Measurements from ENCODE around the gene CD180.

GRCh38 chr5:67140413-67140812 is 56.2 kb downstream of the CD180 start:
- TF ChIP-seq HIVEP1 (CRISPR knock-in tag; IDR thresholded peaks at IDR 0.05) (no peak), RERE (CRISPR knock-in tag; IDR thresholded peaks at IDR 0.05; ENCODE audit: borderline replicate concordance) (no peak), KLF1 (tag; IDR thresholded peaks at IDR 0.05) (no peak), GABPB1 (CRISPR knock-in tag; IDR thresholded peaks at IDR 0.05) (no peak), CEBPB (tag; IDR thresholded peaks at IDR 0.05) (no peak), ZNF79 (CRISPR knock-in tag; IDR thresholded peaks at IDR 0.05; ENCODE audit: low read depth) (no peak), CTCF (IDR thresholded peaks at IDR 0.05 in 2 of 3, conservative IDR thresholded peaks at IDR 0.05 in 1 of 3; ENCODE audit: insufficient read depth in 2 of 3, low read depth in 1 of 3, low read length in 3 of 3) (no peak), PRPF4 (IDR thresholded peaks at IDR 0.05; ENCODE audit: insufficient read depth, low read depth, low read length, poor library complexity, severe bottlenecking) (no peak), TEAD4 (IDR thresholded peaks at IDR 0.05; ENCODE audit: low read length) (no peak), TEAD4 (CRISPR knock-in tag; IDR thresholded peaks at IDR 0.05; ENCODE audit: borderline replicate concordance) (no peak), RBM39 (optimal IDR thresholded peaks at IDR 0.05; ENCODE audit: low read depth, low read length) (no peak), MTA3 (IDR thresholded peaks at IDR 0.05; ENCODE audit: borderline replicate concordance) (no peak)

Measured in K562 (cell line).